Dedifferentiated amniotic fluid mesenchymal stem cell (primary cell): ENCODE data around the gene P3H3.

Experiments
- DNase-seq: peaks from one replicate; pipeline ENCODE4 v3.0.0-alpha.2; 2016; ENCODE audit errors: extremely low spot score

Gene P3H3

GRCh38 chr12:6807170-6807569 lies 21.0 kb upstream of the P3H3 start:
- DNase-seq = no peak

GRCh38 chr12:6809056-6809455 lies 19.2 kb upstream of the P3H3 start:
- DNase-seq = no peak

GRCh38 chr12:6810758-6811157 lies 17.4 kb upstream of the P3H3 start:
- DNase-seq = no peak

- DNase-seq = no peak
These were observed 14.8 kb upstream of the P3H3 start for GRCh38 chr12:6813363-6813762.

- no peak for DNase-seq
These were observed 11.6 kb upstream of the P3H3 start for GRCh38 chr12:6816598-6816997.

- no peak for DNase-seq
These were observed 11.1 kb upstream of the P3H3 start for GRCh38 chr12:6817098-6817497.

GRCh38 chr12:6817662-6818157 lies 10.5 kb upstream of the P3H3 start:
- DNase-seq = no peak

- DNase-seq = no peak
These were observed 10.0 kb upstream of the P3H3 start for GRCh38 chr12:6818222-6818621.

GRCh38 chr12:6818645-6819044 lies 9.6 kb upstream of the P3H3 start:
- no peak for DNase-seq

GRCh38 chr12:6819106-6820030 lies 8.8 kb upstream of the P3H3 start:
- no peak for DNase-seq

- DNase-seq = no peak
These were observed 8.0 kb upstream of the P3H3 start for GRCh38 chr12:6820166-6820565.

- DNase-seq = peak; percentile 27
These were observed 6.4 kb upstream of the P3H3 start, which contains the start of gene GPR162 for GRCh38 chr12:6821591-6822425. Gene GPR162 (plus strand): TSS chr12:6821821. CDS start chr12:6823899, 2,078 bp downstream.

GRCh38 chr12:6822426-6823135 lies 5.6 kb upstream of the P3H3 start:
- no peak for DNase-seq

GRCh38 chr12:6823182-6824084 lies 4.8 kb upstream of the P3H3 start:
- no peak for DNase-seq

GRCh38 chr12:6824085-6824775 lies 4.0 kb upstream of the P3H3 start:
- DNase-seq = no peak

- DNase-seq = no peak
These were observed 3.3 kb upstream of the P3H3 start for GRCh38 chr12:6824901-6825381.

GRCh38 chr12:6825398-6826124 lies 2.6 kb upstream of the P3H3 start:
- DNase-seq = peak; percentile 77

- DNase-seq = no peak
These were observed 2.0 kb upstream of the P3H3 start for GRCh38 chr12:6826125-6826733.
